ENCODE results near the gene RALGAPA2.

RALGAPA2 gene

GRCh38 chr20:20415321-20415720 lies 297.1 kb downstream of the RALGAPA2 start:
- TF ChIP-seq MYC (IDR thresholded peaks at IDR 0.05; ENCODE audit: low read depth, low read length) (no peak), POLR2A (IDR thresholded peaks at IDR 0.05; ENCODE audit: extremely low read depth, insufficient read length) (no peak), MAX (IDR thresholded peaks at IDR 0.05; ENCODE audit: low read depth, low read length) (no peak), CTCF (IDR thresholded peaks at IDR 0.05; ENCODE audit: low read depth, low read length) (no peak)
- DNase-seq (ENCODE audit: low read depth) = no peak
- H3K4me3 ChIP-seq (ENCODE audit: low read depth, low read length) = no peak overlapping the region

GRCh38 chr20:20414640-20415220 lies 297.7 kb downstream of the RALGAPA2 start:
- no peak for TF ChIP-seq MYC (IDR thresholded peaks at IDR 0.05; ENCODE audit: low read depth, low read length)
- no peak for TF ChIP-seq CTCF (IDR thresholded peaks at IDR 0.05; ENCODE audit: low read depth, low read length)
- no peak for TF ChIP-seq POLR2A (IDR thresholded peaks at IDR 0.05; ENCODE audit: extremely low read depth, insufficient read length)
- TF ChIP-seq MAX (IDR thresholded peaks at IDR 0.05; ENCODE audit: low read depth, low read length) = no peak
- DNase-seq (ENCODE audit: low read depth) = no peak
- no peak overlapping the region for H3K4me3 ChIP-seq (ENCODE audit: low read depth, low read length)

GRCh38 chr20:20413810-20414281 lies 298.6 kb downstream of the RALGAPA2 start:
- no peak overlapping the region for H3K4me3 ChIP-seq (ENCODE audit: low read depth, low read length)
- DNase-seq (ENCODE audit: low read depth) = no peak
- TF ChIP-seq POLR2A (IDR thresholded peaks at IDR 0.05; ENCODE audit: extremely low read depth, insufficient read length) = no peak
- TF ChIP-seq MAX (IDR thresholded peaks at IDR 0.05; ENCODE audit: low read depth, low read length) = no peak
- no peak for TF ChIP-seq MYC (IDR thresholded peaks at IDR 0.05; ENCODE audit: low read depth, low read length)
- no peak for TF ChIP-seq CTCF (IDR thresholded peaks at IDR 0.05; ENCODE audit: low read depth, low read length)

- TF ChIP-seq MYC (IDR thresholded peaks at IDR 0.05; ENCODE audit: low read depth, low read length) (no peak), POLR2A (IDR thresholded peaks at IDR 0.05; ENCODE audit: extremely low read depth, insufficient read length) (no peak), CTCF (IDR thresholded peaks at IDR 0.05; ENCODE audit: low read depth, low read length) (no peak), MAX (IDR thresholded peaks at IDR 0.05; ENCODE audit: low read depth, low read length) (no peak)
- no peak overlapping the region for H3K4me3 ChIP-seq (ENCODE audit: low read depth, low read length)
- DNase-seq (ENCODE audit: low read depth) = no peak
Observed at GRCh38 chr20:20412750-20413149, 299.7 kb downstream of the RALGAPA2 start.

- H3K4me3 ChIP-seq (ENCODE audit: low read depth, low read length) = no peak overlapping the region
- TF ChIP-seq CTCF (IDR thresholded peaks at IDR 0.05; ENCODE audit: low read depth, low read length) = no peak
- TF ChIP-seq MYC (IDR thresholded peaks at IDR 0.05; ENCODE audit: low read depth, low read length) = no peak
- TF ChIP-seq MAX (IDR thresholded peaks at IDR 0.05; ENCODE audit: low read depth, low read length) = no peak
- no peak for TF ChIP-seq POLR2A (IDR thresholded peaks at IDR 0.05; ENCODE audit: extremely low read depth, insufficient read length)
- DNase-seq (ENCODE audit: low read depth) = no peak
Observed at GRCh38 chr20:20411836-20412235, 300.6 kb downstream of the RALGAPA2 start.
